H1 (cell line): ENCODE results near the gene GUCA1A.

ENCODE experiments used
- CEBPB ChIP-seq: IDR thresholded peaks from 2 replicates; pipeline ENCODE4 v1.6.1; 2012; ENCODE audit warnings: low read depth, low read length
- EZH2 ChIP-seq: fragments of 200-600 bp; sonication (generic); IDR thresholded peaks from 2 replicates; pipeline ENCODE4 v1.7.1; 2012; ENCODE audit warnings: low read depth, mild to moderate bottlenecking, moderate library complexity, low read length, inconsistent platforms; ENCODE audit not compliant: severe bottlenecking
- POLR2AphosphoS5 ChIP-seq: IDR thresholded peaks from 2 replicates; pipeline ENCODE4 v1.6.1; 2011; ENCODE audit warnings: low read depth, low read length
- ZNF274 ChIP-seq: IDR thresholded peaks from 2 replicates; pipeline ENCODE4 v1.7.0; 2012; ENCODE audit warnings: low read length, borderline replicate concordance; ENCODE audit errors: extremely low read depth
- TF ChIP-seq, protein P1 (sequence below), 3 experiments: IDR thresholded peaks; 1 replicate in 2 of 3; 2 replicates in 1 of 3; pipeline versions ENCODE4 v1.5.1 to v1.6.1; 2011; ENCODE audit warnings: low read length in 3 of 3, mild to moderate bottlenecking in 3 of 3, inconsistent platforms in 2 of 3, low read depth in 1 of 3, moderate library complexity in 1 of 3; ENCODE audit not compliant: insufficient read depth in 1 of 3; ENCODE audit errors: control extremely low read depth in 1 of 3
- TF ChIP-seq, protein P2 (sequence below): IDR thresholded peaks from 2 replicates; pipeline ENCODE4 v1.6.1; 2011; ENCODE audit warnings: low read length, improper control_type of control experiment

DNA sequence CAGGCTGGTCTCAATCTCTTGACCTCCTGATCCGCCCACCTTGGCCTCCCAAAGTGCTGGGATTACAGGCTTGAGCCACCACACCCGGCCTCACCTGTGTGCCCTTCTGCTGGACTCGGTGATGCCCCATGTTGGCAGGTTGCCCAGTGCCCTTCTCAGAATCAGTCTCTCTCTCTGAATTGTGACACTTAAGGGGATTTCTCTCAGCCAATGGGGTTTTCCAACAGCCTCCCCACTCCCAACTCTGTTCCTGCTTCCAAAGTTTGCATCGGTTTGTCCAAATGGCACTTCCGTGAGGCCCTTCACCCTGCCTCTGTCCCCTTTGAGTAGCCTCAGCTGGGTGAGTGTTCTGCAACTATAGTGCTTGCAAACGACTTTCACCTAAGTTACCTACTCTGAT, 47.6 kb downstream of the GUCA1A start:
- TF ChIP-seq EZH2: no peak
- TF ChIP-seq CEBPB: no peak
- no peak for TF ChIP-seq ZNF274
- TF ChIP-seq, protein P1, sequence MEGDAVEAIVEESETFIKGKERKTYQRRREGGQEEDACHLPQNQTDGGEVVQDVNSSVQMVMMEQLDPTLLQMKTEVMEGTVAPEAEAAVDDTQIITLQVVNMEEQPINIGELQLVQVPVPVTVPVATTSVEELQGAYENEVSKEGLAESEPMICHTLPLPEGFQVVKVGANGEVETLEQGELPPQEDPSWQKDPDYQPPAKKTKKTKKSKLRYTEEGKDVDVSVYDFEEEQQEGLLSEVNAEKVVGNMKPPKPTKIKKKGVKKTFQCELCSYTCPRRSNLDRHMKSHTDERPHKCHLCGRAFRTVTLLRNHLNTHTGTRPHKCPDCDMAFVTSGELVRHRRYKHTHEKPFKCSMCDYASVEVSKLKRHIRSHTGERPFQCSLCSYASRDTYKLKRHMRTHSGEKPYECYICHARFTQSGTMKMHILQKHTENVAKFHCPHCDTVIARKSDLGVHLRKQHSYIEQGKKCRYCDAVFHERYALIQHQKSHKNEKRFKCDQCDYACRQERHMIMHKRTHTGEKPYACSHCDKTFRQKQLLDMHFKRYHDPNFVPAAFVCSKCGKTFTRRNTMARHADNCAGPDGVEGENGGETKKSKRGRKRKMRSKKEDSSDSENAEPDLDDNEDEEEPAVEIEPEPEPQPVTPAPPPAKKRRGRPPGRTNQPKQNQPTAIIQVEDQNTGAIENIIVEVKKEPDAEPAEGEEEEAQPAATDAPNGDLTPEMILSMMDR (IDR thresholded peaks at IDR 0.05; ENCODE audit: control extremely low read depth in 1 of 3, insufficient read depth in 1 of 3, low read depth in 1 of 3, low read length in 3 of 3): no peak
- TF ChIP-seq, protein P2, sequence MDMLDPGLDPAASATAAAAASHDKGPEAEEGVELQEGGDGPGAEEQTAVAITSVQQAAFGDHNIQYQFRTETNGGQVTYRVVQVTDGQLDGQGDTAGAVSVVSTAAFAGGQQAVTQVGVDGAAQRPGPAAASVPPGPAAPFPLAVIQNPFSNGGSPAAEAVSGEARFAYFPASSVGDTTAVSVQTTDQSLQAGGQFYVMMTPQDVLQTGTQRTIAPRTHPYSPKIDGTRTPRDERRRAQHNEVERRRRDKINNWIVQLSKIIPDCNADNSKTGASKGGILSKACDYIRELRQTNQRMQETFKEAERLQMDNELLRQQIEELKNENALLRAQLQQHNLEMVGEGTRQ: no peak
- TF ChIP-seq POLR2AphosphoS5: no peak
